Thoracic aorta (tissue), 2 donors: ENCODE measurements around the gene CEP295NL. TPM values are rescaled to one million over a fixed set of nuclear protein-coding genes. Genes with fewer than 3 reads are reported as not detected.
"Not testable (repeated sequence)": the region's sequence is repeated elsewhere in the genome, so short reads cannot be mapped to it uniquely, and the experiment has no call there.

Source experiments
- ATAC-seq: fragments of 150-250 bp; one replicate; pipeline ENCODE4 v1.8.0; 2017; ENCODE audit warnings: low read depth; ENCODE audit not compliant: insufficient number of reproducible peaks, low FRiP score
- DNase-seq: peaks from one replicate; pipeline ENCODE4 v3.0.0-alpha.2; 2020; ENCODE audit warnings: low spot score
- H3K27ac ChIP-seq, 2 donors: fragments of 200-600 bp; sonication (generic); 1 replicate in 1 of 2; 2 replicates in 1 of 2; pipeline ENCODE4 v1.5.1; 2016; ENCODE audit warnings: mild to moderate bottlenecking in 2 of 2, moderate library complexity in 2 of 2
- H3K27me3 ChIP-seq: fragments of 200-600 bp; sonication (generic); replicated peaks from 2 replicates; pipeline ENCODE4 v1.6.0; 2016; ENCODE audit warnings: mild to moderate bottlenecking; ENCODE audit not compliant: insufficient read depth
- H3K36me3 ChIP-seq: fragments of 200-600 bp; sonication (generic); one replicate; pipeline ENCODE4 v1.5.1; 2016
- H3K4me1 ChIP-seq, 2 donors: fragments of 200-600 bp; sonication (generic); 1 replicate in 1 of 2; 2 replicates in 1 of 2; pipeline versions ENCODE4 v1.5.1 to v1.6.0; 2016; ENCODE audit warnings: low read depth in 2 of 2, mild to moderate bottlenecking in 1 of 2; ENCODE audit not compliant: control insufficient read depth in 1 of 2
- H3K4me3 ChIP-seq: fragments of 200-600 bp; sonication (generic); 2 replicates; pipeline ENCODE4 v1.5.1; 2016; ENCODE audit warnings: mild to moderate bottlenecking
- H3K9me3 ChIP-seq: fragments of 200-600 bp; sonication (generic); 2 replicates; pipeline ENCODE4 v1.5.1; 2016
- total RNA-seq, 2 donors: library from RNA; depleted of rRNA; stranded (reverse); fragments of >200 nt; gene quantifications; one replicate each; pipeline versions ENCODE4 v1.1.0 to v1.2.3, GENCODE V29; 2016
- TF ChIP-seq, protein P1 (sequence below): fragments of 200-600 bp; sonication (generic); IDR thresholded peaks from one replicate; pipeline ENCODE4 v1.5.1; 2019; ENCODE audit warnings: antibody characterized with exemption

The CEP295NL gene
- total RNA-seq, 2 donors from 2014 or later, result 6.8 to 13.0 TPM

GRCh38 chr17:78892520-78892919 lies 10.5 kb downstream of the CEP295NL start:
- Histone ChIP-seq H3K4me1 (peaks cover 67 to 80% of the 10 kb centered on the region in 2 donors), H3K27ac (no peak overlapping the region), H3K4me3 (no peak overlapping the region), H3K36me3 (peaks cover 13% of the 10 kb centered on the region), H3K27me3 (no peaks in the 10 kb centered on the region), H3K9me3 (no peaks in the 10 kb centered on the region)
- DNase-seq (no peak), ATAC-seq (no peak)
- TF ChIP-seq, protein P1, sequence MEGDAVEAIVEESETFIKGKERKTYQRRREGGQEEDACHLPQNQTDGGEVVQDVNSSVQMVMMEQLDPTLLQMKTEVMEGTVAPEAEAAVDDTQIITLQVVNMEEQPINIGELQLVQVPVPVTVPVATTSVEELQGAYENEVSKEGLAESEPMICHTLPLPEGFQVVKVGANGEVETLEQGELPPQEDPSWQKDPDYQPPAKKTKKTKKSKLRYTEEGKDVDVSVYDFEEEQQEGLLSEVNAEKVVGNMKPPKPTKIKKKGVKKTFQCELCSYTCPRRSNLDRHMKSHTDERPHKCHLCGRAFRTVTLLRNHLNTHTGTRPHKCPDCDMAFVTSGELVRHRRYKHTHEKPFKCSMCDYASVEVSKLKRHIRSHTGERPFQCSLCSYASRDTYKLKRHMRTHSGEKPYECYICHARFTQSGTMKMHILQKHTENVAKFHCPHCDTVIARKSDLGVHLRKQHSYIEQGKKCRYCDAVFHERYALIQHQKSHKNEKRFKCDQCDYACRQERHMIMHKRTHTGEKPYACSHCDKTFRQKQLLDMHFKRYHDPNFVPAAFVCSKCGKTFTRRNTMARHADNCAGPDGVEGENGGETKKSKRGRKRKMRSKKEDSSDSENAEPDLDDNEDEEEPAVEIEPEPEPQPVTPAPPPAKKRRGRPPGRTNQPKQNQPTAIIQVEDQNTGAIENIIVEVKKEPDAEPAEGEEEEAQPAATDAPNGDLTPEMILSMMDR, result no peak

DNA sequence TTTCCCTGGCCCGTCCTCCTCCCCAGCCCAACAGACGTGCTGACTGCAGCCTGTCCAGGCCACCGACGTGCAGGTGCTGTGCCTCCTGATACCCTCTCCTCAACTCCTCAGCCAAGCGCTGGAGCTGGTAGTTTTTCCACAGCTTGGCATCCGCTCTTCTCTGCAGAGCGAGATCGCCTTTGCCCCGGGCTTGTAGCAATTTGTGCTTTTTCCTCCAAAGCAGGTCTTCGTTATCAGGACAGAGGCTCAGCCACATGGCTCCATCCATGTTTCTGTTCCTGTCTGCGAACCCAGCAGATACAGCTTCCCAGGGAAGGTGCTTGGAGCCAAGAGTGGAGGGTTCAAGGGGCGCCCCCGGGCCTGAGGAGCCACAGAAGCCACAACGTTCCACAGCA lies 10.9 kb downstream of the CEP295NL start:
- H3K36me3 ChIP-seq, result peaks cover 13% of the 10 kb centered on the region
- DNase-seq (no peak), ATAC-seq (no peak)
- no peaks in the 10 kb centered on the region for H3K9me3 ChIP-seq
- H3K4me3 ChIP-seq, result no peak overlapping the region
- TF ChIP-seq, protein P1, result no peak
- peaks cover 62 to 76% of the 10 kb centered on the region in 2 donors for H3K4me1 ChIP-seq
- H3K27ac ChIP-seq, result peak overlapping the region in 1 of 2 donors; percentile 21
- no peaks in the 10 kb centered on the region for H3K27me3 ChIP-seq

- no peak overlapping the region for H3K4me3 ChIP-seq
- ATAC-seq (no peak), DNase-seq (no peak)
- TF ChIP-seq, protein P1, result no peak
- no peaks in the 10 kb centered on the region for H3K27me3 ChIP-seq
- H3K27ac ChIP-seq, result peak overlapping the region in 1 of 2 donors; percentile 54
- H3K36me3 ChIP-seq, result peaks cover 13% of the 10 kb centered on the region
- H3K9me3 ChIP-seq, result no peaks in the 10 kb centered on the region
- H3K4me1 ChIP-seq, result peaks cover 57 to 73% of the 10 kb centered on the region in 2 donors
These were observed 11.5 kb downstream of the CEP295NL start for GRCh38 chr17:78891406-78892061.

DNA sequence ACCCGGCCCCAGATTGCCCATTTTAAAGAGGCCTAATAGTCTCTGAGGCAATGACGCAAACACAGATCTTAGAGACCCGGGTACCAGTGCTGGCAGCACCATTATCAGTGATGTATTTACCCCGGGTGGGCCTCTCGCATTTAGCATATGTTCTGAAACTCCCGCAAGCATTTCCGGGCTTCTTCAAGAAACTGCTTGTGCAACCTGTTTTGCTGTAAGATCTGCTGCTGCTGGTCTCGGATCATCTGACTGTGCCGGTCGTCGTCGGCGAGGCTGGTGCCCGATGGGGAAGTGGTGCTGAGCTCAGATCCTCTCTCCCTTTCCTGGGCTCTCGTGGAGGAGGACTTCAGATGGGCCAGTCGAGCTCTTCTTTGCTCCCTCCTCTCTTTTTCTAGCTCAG lies 12.5 kb downstream of the CEP295NL start:
- Histone ChIP-seq H3K4me3 (no peak overlapping the region), H3K27me3 (no peaks in the 10 kb centered on the region), H3K4me1 (peaks cover 50 to 73% of the 10 kb centered on the region in 2 donors), H3K27ac (peak overlapping the region in 1 of 2 donors; percentile 54), H3K9me3 (no peaks in the 10 kb centered on the region), H3K36me3 (peaks cover 13% of the 10 kb centered on the region)
- TF ChIP-seq, protein P1, result no peak
- no peak for DNase-seq
- ATAC-seq, result no peak

GRCh38 chr17:78890096-78890495 lies 12.9 kb downstream of the CEP295NL start:
- not testable (repeated sequence) for DNase-seq, ATAC-seq, H3K9me3 ChIP-seq, H3K4me3 ChIP-seq, H3K27me3 ChIP-seq
- Histone ChIP-seq H3K27ac (peak overlapping the region in 1 of 2 donors; percentile 54), H3K36me3 (peaks cover 13% of the 10 kb centered on the region), H3K4me1 (peaks cover 50 to 73% of the 10 kb centered on the region in 2 donors)
